T-helper 22 cell (primary cell): ENCODE results near the gene SERPINB10.

Experiments
- DNase-seq: peaks from one replicate; pipeline ENCODE4 v3.0.0-alpha.2; 2020; ENCODE audit warnings: low read depth

The SERPINB10 gene

GRCh38 chr18:63980896-63981460 is 73.2 kb downstream of the SERPINB10 start:
- DNase-seq = no peak

- no peak for DNase-seq
Measured at GRCh38 chr18:63981719-63982118, 74.0 kb downstream of the SERPINB10 start.

GRCh38 chr18:63982361-63982760 is 74.6 kb downstream of the SERPINB10 start:
- DNase-seq = no peak
